Activated CD4-positive, alpha-beta T cell treated with anti-CD3 and anti-CD28 coated beads, Interleukin-2, amount 50 U/mL, for 4 hours (primary cell): ENCODE measurements around the gene GABBR2.
"Not testable (repeated sequence)": the region's sequence is repeated elsewhere in the genome, so short reads cannot be mapped to it uniquely, and the experiment has no call there.

ENCODE experiments used
- DNase-seq, 2 experiments: peaks; one replicate each; pipeline ENCODE4 v3.0.0-alpha.2; 2020

The GABBR2 gene

GRCh38 chr9:98533866-98534265 is 174.9 kb downstream of the GABBR2 start:
- no peak for DNase-seq

- DNase-seq: no peak
Measured at GRCh38 chr9:98533132-98533531, 175.6 kb downstream of the GABBR2 start.

GRCh38 chr9:98532574-98532973 is 176.2 kb downstream of the GABBR2 start:
- no peak for DNase-seq

- DNase-seq: no peak
Measured at GRCh38 chr9:98532147-98532546, 176.6 kb downstream of the GABBR2 start.

GRCh38 chr9:98530806-98531386 is 177.8 kb downstream of the GABBR2 start:
- DNase-seq: no peak

GRCh38 chr9:98530275-98530674 is 178.5 kb downstream of the GABBR2 start:
- no peak for DNase-seq

- no peak for DNase-seq
Measured at GRCh38 chr9:98529841-98530240, 178.9 kb downstream of the GABBR2 start.

- DNase-seq: no peak
Measured at GRCh38 chr9:98523231-98523901, 185.4 kb downstream of the GABBR2 start.

GRCh38 chr9:98522487-98522886 is 186.2 kb downstream of the GABBR2 start:
- no peak for DNase-seq

- no peak for DNase-seq
Measured at GRCh38 chr9:98521141-98521540, 187.6 kb downstream of the GABBR2 start.

GRCh38 chr9:98520221-98520960 is 188.3 kb downstream of the GABBR2 start:
- no peak for DNase-seq

- DNase-seq: no peak
Measured at GRCh38 chr9:98519641-98520040, 189.1 kb downstream of the GABBR2 start.

GRCh38 chr9:98518556-98518955 is 190.2 kb downstream of the GABBR2 start:
- no peak for DNase-seq

GRCh38 chr9:98517761-98518160 is 191.0 kb downstream of the GABBR2 start:
- no peak for DNase-seq

GRCh38 chr9:98516897-98517503 is 191.7 kb downstream of the GABBR2 start:
- no peak for DNase-seq

GRCh38 chr9:98516205-98516896 is 192.4 kb downstream of the GABBR2 start:
- DNase-seq: no peak

GRCh38 chr9:98515506-98516204 is 193.1 kb downstream of the GABBR2 start:
- no peak for DNase-seq

- DNase-seq: no peak
Measured at GRCh38 chr9:98514841-98515240, 193.9 kb downstream of the GABBR2 start.

- DNase-seq: not testable (repeated sequence)
Measured at GRCh38 chr9:98508217-98508919, 200.4 kb downstream of the GABBR2 start.

- no peak for DNase-seq
Measured at GRCh38 chr9:98506422-98507054, 202.2 kb downstream of the GABBR2 start.
